Stomach (tissue), 9 donors: ENCODE measurements around the gene NOS1. TPM values are rescaled to one million over a fixed set of nuclear protein-coding genes. Genes with fewer than 3 reads are reported as not detected.

Source experiments
- DNase-seq, 2 donors: peaks; one replicate each; pipeline versions ENCODE4 v3.0.0 to v3.0.0-alpha.2; 2013 to 2019
- H3K27ac ChIP-seq, 5 donors: fragments of 200-600 bp in 4 of 5; sonication (generic) in 4 of 5; one replicate each; pipeline ENCODE4 v1.5.1; 2013 to 2019; ENCODE audit warnings: mild to moderate bottlenecking in 1 of 5, moderate library complexity in 1 of 5
- H3K27me3 ChIP-seq, 3 donors: fragments of 200-600 bp; sonication (generic); one replicate each; pipeline ENCODE4 v1.5.1; 2017 to 2019; ENCODE audit warnings: mixed run types in 1 of 3
- H3K36me3 ChIP-seq, 4 donors: fragments of 200-600 bp; sonication (generic); 1 replicate in 3 of 4; 2 replicates in 1 of 4; pipeline ENCODE4 v1.5.1; 2016 to 2019
- H3K4me1 ChIP-seq, 4 donors: fragments of 200-600 bp; sonication (generic); one replicate each; pipeline ENCODE4 v1.5.1; 2016 to 2019
- H3K4me3 ChIP-seq, 4 donors: fragments of 200-600 bp; sonication (generic) in 3 of 4; one replicate each; pipeline ENCODE4 v1.5.1; 2016 to 2019; ENCODE audit warnings: mild to moderate bottlenecking in 1 of 4
- H3K9me3 ChIP-seq, 4 donors: fragments of 200-600 bp; sonication (generic); one replicate each; pipeline ENCODE4 v1.5.1; 2016 to 2019
- EP300 ChIP-seq: sonication (generic); formaldehyde crosslinking; IDR thresholded peaks from one replicate; pipeline ENCODE4 v1.6.1; 2017; ENCODE audit warnings: antibody characterized with exemption
- POLR2A ChIP-seq, 4 donors: fragments of 450-650 bp; IDR thresholded peaks; one replicate each; pipeline ENCODE4 v1.6.1; 2016; ENCODE audit warnings: antibody characterized with exemption in 4 of 4, control low read depth in 2 of 4, mild to moderate bottlenecking in 1 of 4, moderate library complexity in 1 of 4
- POLR2AphosphoS5 ChIP-seq, 3 donors: sonication (generic); formaldehyde crosslinking; IDR thresholded peaks; one replicate each; pipeline ENCODE4 v1.6.1; 2016; ENCODE audit warnings: antibody characterized with exemption in 3 of 3
- WGBS, 5 donors: extraction: QIAGEN DNeasy Blood & Tissue Kit in 3 of 5; methylation state at CpG; one replicate each; pipeline versions ENCODE4 v1.1.5 to v1.1.7; 2013 to 2018; 5-methylcytosine and 5-hydroxymethylcytosine counted together
- intact Hi-C: fragments of 100-400 bp; cut with DNase I; formaldehyde crosslinking; loops from one replicate; pipeline ENCODE4 v1.15.1; 2023; ENCODE audit warnings: low total_unique reads
- polyA plus RNA-seq, 3 donors: library from polyadenylated mRNA; stranded (reverse); fragments of 200-250 nt; gene quantifications; one replicate each; pipeline ENCODE4 v1.2.3, GENCODE V29; 2013
- total RNA-seq, 5 donors: library from RNA; depleted of rRNA; stranded (reverse); fragments of >200 nt; gene quantifications; one replicate each; pipeline versions ENCODE4 v1.1.0 to v1.2.3, GENCODE V29; 2014 to 2016
- TF ChIP-seq, protein P1 (sequence below), 7 experiments: fragments of 450-650 bp in 4 of 7; fragments of 200-600 bp in 3 of 7; sonication (generic) in 3 of 7; IDR thresholded peaks; one replicate each; pipeline ENCODE4 v1.5.1; 2016 to 2019; ENCODE audit warnings: antibody characterized with exemption in 7 of 7, control low read depth in 2 of 7, mild to moderate bottlenecking in 1 of 7
- donor health status: healthy with polysubstance abuse.
- donor health status: Bipolar disorder and iron deficiency.
- donor health status: healthy.

NOS1 gene
- total and polyA plus RNA-seq, 8 donors = 0.15 to 3.1 (median 0.29) TPM; not detected in 3

DNA sequence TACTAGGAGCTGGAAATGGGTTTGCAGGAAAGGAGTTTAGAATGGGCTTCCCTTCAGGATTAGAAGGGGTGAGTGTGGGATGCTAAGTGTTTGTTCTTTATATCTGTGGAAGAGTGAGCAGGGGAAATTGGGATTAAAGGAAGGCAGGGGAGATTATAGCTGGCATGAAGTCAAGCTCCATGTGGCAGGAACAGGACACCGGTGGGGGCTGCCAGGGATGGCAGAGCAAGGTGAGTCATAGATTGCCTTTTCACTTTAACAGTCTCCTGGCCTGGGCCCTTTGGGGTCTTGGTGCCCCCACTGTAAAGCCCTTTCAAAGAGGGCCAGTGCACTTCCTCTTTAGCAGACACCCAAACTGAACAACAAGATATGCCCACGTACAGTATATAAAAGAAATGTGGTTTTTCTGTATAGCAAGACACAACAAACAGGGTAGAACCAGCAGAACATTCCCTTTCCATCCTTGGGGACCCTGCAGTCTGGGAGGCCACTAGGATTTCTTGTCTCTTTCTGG, 148.1 kb downstream of the NOS1 start:
- intact Hi-C loops = loop anchor here (5.0 kb wide), 1 partner anchor 624 kb away; no protein-coding TSS in a partner anchor
- Histone ChIP-seq H3K4me1 (no peaks in the 10 kb centered on the region), H3K27me3 (peaks cover 0 to 57% (median 5%) of the 10 kb centered on the region in 3 donors), H3K9me3 (no peaks in the 10 kb centered on the region), H3K4me3 (no peak overlapping the region), H3K27ac (no peak overlapping the region), H3K36me3 (no peaks in the 10 kb centered on the region)
- TF ChIP-seq, protein P1, sequence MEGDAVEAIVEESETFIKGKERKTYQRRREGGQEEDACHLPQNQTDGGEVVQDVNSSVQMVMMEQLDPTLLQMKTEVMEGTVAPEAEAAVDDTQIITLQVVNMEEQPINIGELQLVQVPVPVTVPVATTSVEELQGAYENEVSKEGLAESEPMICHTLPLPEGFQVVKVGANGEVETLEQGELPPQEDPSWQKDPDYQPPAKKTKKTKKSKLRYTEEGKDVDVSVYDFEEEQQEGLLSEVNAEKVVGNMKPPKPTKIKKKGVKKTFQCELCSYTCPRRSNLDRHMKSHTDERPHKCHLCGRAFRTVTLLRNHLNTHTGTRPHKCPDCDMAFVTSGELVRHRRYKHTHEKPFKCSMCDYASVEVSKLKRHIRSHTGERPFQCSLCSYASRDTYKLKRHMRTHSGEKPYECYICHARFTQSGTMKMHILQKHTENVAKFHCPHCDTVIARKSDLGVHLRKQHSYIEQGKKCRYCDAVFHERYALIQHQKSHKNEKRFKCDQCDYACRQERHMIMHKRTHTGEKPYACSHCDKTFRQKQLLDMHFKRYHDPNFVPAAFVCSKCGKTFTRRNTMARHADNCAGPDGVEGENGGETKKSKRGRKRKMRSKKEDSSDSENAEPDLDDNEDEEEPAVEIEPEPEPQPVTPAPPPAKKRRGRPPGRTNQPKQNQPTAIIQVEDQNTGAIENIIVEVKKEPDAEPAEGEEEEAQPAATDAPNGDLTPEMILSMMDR (IDR thresholded peaks at IDR 0.05) = no peak
- TF ChIP-seq EP300 = no peak
- no peak for TF ChIP-seq POLR2A (IDR thresholded peaks at IDR 0.05)
- TF ChIP-seq POLR2AphosphoS5 (IDR thresholded peaks at IDR 0.05) = no peak
- WGBS, 5 donors = 19 to 29% (median 23%) methylated on average over 2 of the region's 2 CpGs
- DNase-seq = no peak

DNA sequence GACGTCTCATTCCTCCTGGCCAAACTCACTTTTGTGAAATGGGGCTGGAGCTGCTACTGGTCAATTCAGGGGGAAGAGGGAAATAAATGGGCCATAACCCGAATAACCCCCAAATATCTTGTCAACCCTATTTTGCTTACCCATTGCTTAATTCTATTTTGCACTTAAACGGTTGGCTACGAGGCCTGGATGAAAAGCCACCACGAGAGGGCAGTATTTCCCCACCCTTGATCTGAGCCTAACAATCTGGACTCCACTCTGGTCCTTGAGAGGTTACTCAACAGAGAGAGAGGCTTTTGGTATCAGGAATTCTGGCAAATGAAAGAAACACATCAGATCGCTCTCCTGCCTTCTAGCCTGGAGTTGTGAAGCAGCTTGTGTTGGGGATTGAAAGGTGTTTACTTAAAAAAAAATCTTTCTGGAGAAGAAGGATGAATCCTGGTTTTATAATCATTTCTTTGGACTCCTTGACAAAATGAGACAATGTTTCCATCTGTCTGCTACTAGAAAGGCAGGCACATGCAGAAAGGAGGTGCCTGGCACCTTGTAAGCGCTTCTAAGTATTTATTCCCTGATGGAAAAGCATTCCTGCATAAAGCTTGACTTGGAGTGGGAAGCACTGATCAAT, 148.7 kb downstream of the NOS1 start:
- H3K36me3 ChIP-seq = no peaks in the 10 kb centered on the region
- no peak overlapping the region for H3K27ac ChIP-seq

DNA sequence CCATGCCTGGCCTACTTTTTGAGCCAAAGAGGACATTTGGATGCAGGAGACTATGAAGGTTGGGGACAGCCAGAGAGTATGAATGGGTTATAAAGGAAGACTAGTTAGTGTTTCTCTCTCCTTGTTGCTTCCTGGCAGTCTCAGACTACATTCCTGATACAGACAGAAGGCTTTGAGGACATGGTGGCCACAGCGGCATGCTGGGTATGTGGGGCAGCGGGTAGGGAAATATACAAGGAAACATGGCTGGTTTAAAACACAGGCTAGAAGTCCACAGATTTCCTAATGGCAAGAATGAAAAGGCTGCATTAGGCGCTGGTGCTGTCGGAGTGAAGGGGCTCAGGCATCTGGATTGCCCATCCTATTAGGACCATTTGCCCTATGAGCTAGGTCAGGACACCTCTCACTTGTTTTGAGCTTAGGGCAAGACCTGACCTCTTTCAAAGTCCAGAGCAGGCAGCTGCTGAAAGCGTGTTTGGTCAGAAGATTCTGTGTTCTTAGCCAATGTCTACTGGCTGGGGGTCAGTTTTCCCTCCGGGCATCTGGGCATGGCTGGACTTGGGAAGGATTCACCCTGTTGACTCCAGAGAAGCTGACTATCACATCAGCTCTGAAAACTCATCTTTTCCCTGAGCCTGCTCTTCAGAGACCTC, 151.0 kb downstream of the NOS1 start:
- H3K27ac ChIP-seq = no peak overlapping the region
- H3K27me3 ChIP-seq = peaks cover 0 to 47% (median 5%) of the 10 kb centered on the region in 3 donors
- no peak for DNase-seq
- TF ChIP-seq EP300 = no peak
- TF ChIP-seq, protein P1 (IDR thresholded peaks at IDR 0.05) = no peak
- TF ChIP-seq POLR2AphosphoS5 (IDR thresholded peaks at IDR 0.05) = no peak
- no peak for TF ChIP-seq POLR2A (IDR thresholded peaks at IDR 0.05)
- intact Hi-C loops = loop anchor here (5.0 kb wide), 1 partner anchor 627 kb away; no protein-coding TSS in a partner anchor
- no peaks in the 10 kb centered on the region for H3K4me1 ChIP-seq
- WGBS, 5 donors = 76 to 88% (median 85%) methylated on average over 6 of the region's 6 CpGs
- no peaks in the 10 kb centered on the region for H3K9me3 ChIP-seq
- H3K36me3 ChIP-seq = no peaks in the 10 kb centered on the region
- H3K4me3 ChIP-seq = no peak overlapping the region

More for the DNA sequence above, 148.7 kb downstream of the NOS1 start:
- Histone ChIP-seq H3K27me3 (peaks cover 0 to 50% (median 5%) of the 10 kb centered on the region in 3 donors), H3K4me1 (no peaks in the 10 kb centered on the region), H3K9me3 (no peaks in the 10 kb centered on the region), H3K4me3 (no peak overlapping the region)
- intact Hi-C loops = loop anchor here (5.0 kb wide), 1 partner anchor 625 kb away; no protein-coding TSS in a partner anchor
- TF ChIP-seq, protein P1 (IDR thresholded peaks at IDR 0.05) = peak in 5 of 7 experiments; percentile 72 to 87 (median 80)
- no peak for TF ChIP-seq POLR2AphosphoS5 (IDR thresholded peaks at IDR 0.05)
- peak; percentile 74 to 90 for DNase-seq
- 15 to 19% (median 16%) methylated on average over 7 of the region's 7 CpGs for WGBS, 5 donors

DNA sequence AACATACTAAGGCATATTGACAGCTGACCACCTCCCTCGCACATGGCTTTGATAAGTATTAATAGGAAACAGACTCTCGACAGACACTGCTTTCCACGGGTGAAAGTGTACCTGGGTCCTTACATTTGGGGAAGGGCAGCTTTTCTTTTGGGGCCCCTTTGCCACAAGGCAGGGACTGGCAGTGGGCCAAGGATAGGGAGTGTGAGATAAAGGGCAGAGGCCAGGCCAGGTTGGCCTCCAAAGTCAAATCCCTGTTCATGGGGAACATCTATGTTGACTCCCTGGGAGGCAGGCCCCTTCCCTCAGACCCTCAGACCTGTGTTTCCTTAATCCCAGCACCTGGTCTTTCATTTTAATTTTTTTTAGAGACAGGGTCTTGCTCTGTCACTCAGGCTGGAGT, 151.8 kb downstream of the NOS1 start:
- Histone ChIP-seq H3K27me3 (peaks cover 0 to 47% (median 5%) of the 10 kb centered on the region in 3 donors), H3K4me1 (no peaks in the 10 kb centered on the region), H3K36me3 (no peaks in the 10 kb centered on the region), H3K4me3 (no peak overlapping the region), H3K9me3 (no peaks in the 10 kb centered on the region), H3K27ac (no peak overlapping the region)
- no peak for DNase-seq
- intact Hi-C loops = loop anchor here (5.0 kb wide), 1 partner anchor 628 kb away; no protein-coding TSS in a partner anchor
- TF ChIP-seq, protein P1 (IDR thresholded peaks at IDR 0.05) = no peak
- TF ChIP-seq POLR2AphosphoS5 (IDR thresholded peaks at IDR 0.05) (no peak), EP300 (no peak), POLR2A (IDR thresholded peaks at IDR 0.05) (no peak)
- WGBS, 5 donors = 65 to 89% (median 66%) methylated on average over 3 of the region's 3 CpGs
